NB4 (cell line): ENCODE data around the gene SLC35D1.
"Not testable (repeated sequence)": the region's sequence is repeated elsewhere in the genome, so short reads cannot be mapped to it uniquely, and the experiment has no call there.

ENCODE experiments used
- DNase-seq: peaks from one replicate; pipeline ENCODE4 v3.0.0; 2010; ENCODE audit warnings: low read depth
- H3K4me3 ChIP-seq: one replicate; pipeline ENCODE4 v1.5.1; 2011; ENCODE audit warnings: mild to moderate bottlenecking, low read depth, low read length, moderate library complexity
- CTCF ChIP-seq: IDR thresholded peaks from one replicate; pipeline ENCODE4 v1.5.1; 2012; ENCODE audit warnings: low read depth, low read length
- MYC ChIP-seq: IDR thresholded peaks from 2 replicates; pipeline ENCODE4 v1.6.1; 2011; ENCODE audit warnings: low read depth, low read length
- POLR2A ChIP-seq: IDR thresholded peaks from 2 replicates; pipeline ENCODE4 v1.6.1; 2011; ENCODE audit warnings: mild to moderate bottlenecking; ENCODE audit not compliant: insufficient read length; ENCODE audit errors: extremely low read depth
- TF ChIP-seq, protein P1 (sequence below): IDR thresholded peaks from 2 replicates; pipeline ENCODE4 v1.6.1; 2011; ENCODE audit warnings: low read depth, low read length

SLC35D1 gene

GRCh38 chr1:66982561-66983260 lies 71.2 kb downstream of the SLC35D1 start:
- H3K4me3 ChIP-seq = no peak overlapping the region
- no peak for DNase-seq
- no peak for TF ChIP-seq MYC
- no peak for TF ChIP-seq CTCF
- no peak for TF ChIP-seq POLR2A
- TF ChIP-seq, protein P1, sequence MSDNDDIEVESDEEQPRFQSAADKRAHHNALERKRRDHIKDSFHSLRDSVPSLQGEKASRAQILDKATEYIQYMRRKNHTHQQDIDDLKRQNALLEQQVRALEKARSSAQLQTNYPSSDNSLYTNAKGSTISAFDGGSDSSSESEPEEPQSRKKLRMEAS = no peak

DNA sequence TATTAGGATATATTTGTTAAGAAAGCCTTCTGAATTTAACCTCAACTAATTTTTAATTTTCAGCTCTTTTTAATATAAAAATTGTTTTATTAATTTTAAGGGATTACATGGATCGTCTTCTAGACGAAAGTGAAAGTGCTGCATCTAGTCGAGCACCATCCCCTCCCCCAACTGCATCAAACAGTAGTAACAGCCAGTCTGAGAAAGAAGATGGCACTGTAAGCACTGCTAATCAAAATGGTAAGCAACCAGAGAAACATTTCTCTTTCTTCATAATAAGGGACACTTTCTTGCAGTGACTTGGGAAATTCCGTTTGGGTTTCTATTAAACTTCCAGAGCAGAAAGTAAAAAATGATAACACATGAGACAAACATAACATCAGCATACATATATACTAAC lies 72.3 kb downstream of the SLC35D1 start:
- no peak for DNase-seq
- TF ChIP-seq, protein P1 = no peak
- TF ChIP-seq CTCF (no peak), MYC (no peak), POLR2A (no peak)
- H3K4me3 ChIP-seq = no peak overlapping the region

GRCh38 chr1:66980745-66981367 lies 73.1 kb downstream of the SLC35D1 start:
- TF ChIP-seq CTCF = no peak
- no peak for DNase-seq
- no peak overlapping the region for H3K4me3 ChIP-seq

- H3K4me3 ChIP-seq, DNase-seq: not testable (repeated sequence)
These were observed 74.3 kb downstream of the SLC35D1 start for GRCh38 chr1:66979621-66980020.

GRCh38 chr1:66978201-66978600 lies 75.7 kb downstream of the SLC35D1 start:
- TF ChIP-seq POLR2A (no peak), CTCF (no peak)
- TF ChIP-seq, protein P1 = no peak
- no peak for DNase-seq
- no peak overlapping the region for H3K4me3 ChIP-seq

DNA sequence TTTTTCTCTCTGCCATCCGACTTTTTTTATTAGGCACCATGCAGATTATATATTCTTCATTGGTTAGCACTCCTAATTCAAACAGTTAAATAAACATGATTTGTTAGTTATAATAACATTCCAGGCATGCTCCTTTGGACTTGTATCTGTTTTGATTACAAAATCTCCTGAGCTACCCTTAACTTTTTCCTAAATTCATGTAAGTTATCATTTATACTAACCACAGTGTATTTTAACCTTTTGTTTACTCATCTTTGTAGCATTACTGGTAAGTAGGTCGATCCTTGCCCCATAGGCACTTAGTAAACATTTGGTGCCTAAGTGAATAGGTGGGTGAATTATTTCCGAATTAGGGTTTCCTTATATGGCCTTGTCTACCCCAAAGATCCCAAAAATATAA lies 85.4 kb downstream of the SLC35D1 start:
- no peak overlapping the region for H3K4me3 ChIP-seq
- TF ChIP-seq MYC (no peak), POLR2A (no peak), CTCF (no peak)
- TF ChIP-seq, protein P1 = no peak
- DNase-seq = no peak

GRCh38 chr1:66966188-66966873 lies 87.6 kb downstream of the SLC35D1 start:
- H3K4me3 ChIP-seq = not testable (repeated sequence)

More at GRCh38 chr1:66966188-66966873, 87.6 kb downstream of the SLC35D1 start:
- DNase-seq = not testable (repeated sequence)
